K562 (cell line): ENCODE data around the gene PRMT7. TPM values are rescaled to one million over a fixed set of nuclear protein-coding genes. Genes with fewer than 3 reads are reported as not detected.

Experiments used
- ATF7 ChIP-seq: fragments of 450-650 bp; IDR thresholded peaks from 2 replicates; pipeline ENCODE4 v1.7.1; 2014; ENCODE audit warnings: mild to moderate bottlenecking, moderate library complexity
- CTBP1 ChIP-seq: fragments of 450-650 bp; IDR thresholded peaks from 2 replicates; pipeline ENCODE4 v1.6.1; 2016; ENCODE audit warnings: borderline replicate concordance
- RAD21 ChIP-seq, 2 experiments: fragments of 250-450 bp in 1 of 2; fragments of 450-650 bp in 1 of 2; sonication (Bioruptor Pico) in 1 of 2; formaldehyde crosslinking in 1 of 2; IDR thresholded peaks in 1 of 2; conservative IDR thresholded peaks in 1 of 2; 2 replicates each; pipeline versions ENCODE4 v1.4.0 to v1.8.0; 2020 to 2022; ENCODE audit warnings: mild to moderate bottlenecking in 2 of 2, moderate library complexity in 1 of 2
- STAG1 ChIP-seq: sonication (generic); formaldehyde crosslinking; IDR thresholded peaks from 2 replicates; pipeline ENCODE4 v1.5.0; 2020; ENCODE audit warnings: missing genetic modification reagents, borderline replicate concordance
- ZFP36 ChIP-seq: fragments of 150-350 bp; IDR thresholded peaks from 2 replicates; pipeline ENCODE4 v1.6.1; 2018; ENCODE audit warnings: low read length, low read depth; ENCODE audit not compliant: partially characterized antibody
- polyA plus RNA-seq, 8 experiments: library from polyadenylated mRNA; depleted of rRNA in 4 of 8; stranded (reverse) in 5 of 8; unstranded in 3 of 8; fragments of >200 nt; fragmentation: Nextera tagmentation in 2 of 8; fragmentation: Illumina TruSeq in 1 of 8; extraction: Ambion mirVana in 2 of 8; extraction: Trizol in 1 of 8; gene quantifications; 2 replicates each; pipeline versions ENCODE4 v1.2.1 to v1.2.3, GENCODE V29; 2011 to 2014; ENCODE audit warnings: inconsistent platforms in 1 of 8, missing spikeins in 1 of 8
- total RNA-seq, 7 experiments: library from RNA; depleted of rRNA in 6 of 7; stranded (reverse); fragments of >200 nt in 6 of 7; fragmentation: Illumina TruSeq in 2 of 7; extraction: Trizol in 2 of 7; gene quantifications; 2 replicates each; pipeline versions ENCODE4 v1.2.1 to v1.2.3, GENCODE V29; 2011 to 2021; ENCODE audit warnings: low replicate concordance in 1 of 7
- TF ChIP-seq, protein P1 (sequence below), 2 experiments: fragments of 450-650 bp; formaldehyde crosslinking in 1 of 2; IDR thresholded peaks; 2 replicates each; pipeline versions ENCODE4 v1.4.0 to v1.6.1; 2014 to 2020; ENCODE audit warnings: mild to moderate bottlenecking in 2 of 2, borderline replicate concordance in 1 of 2, low read depth in 1 of 2
- TF ChIP-seq, protein P2 (sequence below): fragments of 450-650 bp; conservative IDR thresholded peaks from 2 replicates; pipeline ENCODE4 v1.6.1; 2016; ENCODE audit warnings: missing genetic modification characterization, low read depth, mild to moderate bottlenecking, missing compliant biosample characterization, moderate library complexity
- TF ChIP-seq, protein P3 (sequence below): fragments of 450-650 bp; formaldehyde crosslinking; conservative IDR thresholded peaks from 2 replicates; pipeline ENCODE4 v1.4.0; 2022; ENCODE audit warnings: mild to moderate bottlenecking, missing genetic modification characterization

Gene PRMT7
- total and polyA plus RNA-seq, 9 of the 15 experiments (the other 6 are each of a cell fraction or from before 2014, with no cell fraction given): 6.4 to 88.8 (median 73.1) TPM

DNA sequence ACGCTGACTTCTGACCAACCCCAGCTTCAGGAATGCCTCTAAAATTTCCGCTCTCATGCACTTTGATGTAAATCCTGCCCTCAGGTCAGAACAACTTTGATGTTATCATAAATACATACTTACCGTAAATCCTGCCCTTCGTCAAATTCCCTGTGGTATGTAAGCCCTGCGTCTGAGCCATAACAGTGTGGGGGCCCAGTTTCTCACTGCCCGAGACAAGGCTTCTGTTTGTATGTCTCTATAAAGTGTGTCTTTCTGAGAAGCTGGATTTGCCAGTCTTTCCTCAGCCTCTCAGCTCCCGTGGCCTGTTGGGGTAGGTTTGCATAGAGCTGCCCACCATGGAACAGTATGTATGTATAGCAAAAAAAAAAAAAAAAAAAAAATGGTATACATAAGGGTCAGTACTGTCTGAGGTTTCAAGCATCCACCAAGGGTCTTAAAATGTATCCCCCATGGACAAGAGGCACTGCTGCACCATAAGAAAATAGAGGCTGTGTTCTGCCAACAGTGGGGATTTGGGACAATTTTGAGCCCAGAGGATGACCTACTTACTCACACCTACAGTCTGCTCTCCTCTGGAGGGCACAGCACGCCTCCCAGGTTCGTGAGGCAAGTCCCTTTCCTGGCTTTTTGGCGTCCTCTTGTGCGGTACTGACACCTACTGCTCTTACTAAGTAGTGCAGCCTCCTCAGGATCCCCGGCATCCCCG, 17.5 kb downstream of the PRMT7 start (continued):
- TF ChIP-seq, protein P1, sequence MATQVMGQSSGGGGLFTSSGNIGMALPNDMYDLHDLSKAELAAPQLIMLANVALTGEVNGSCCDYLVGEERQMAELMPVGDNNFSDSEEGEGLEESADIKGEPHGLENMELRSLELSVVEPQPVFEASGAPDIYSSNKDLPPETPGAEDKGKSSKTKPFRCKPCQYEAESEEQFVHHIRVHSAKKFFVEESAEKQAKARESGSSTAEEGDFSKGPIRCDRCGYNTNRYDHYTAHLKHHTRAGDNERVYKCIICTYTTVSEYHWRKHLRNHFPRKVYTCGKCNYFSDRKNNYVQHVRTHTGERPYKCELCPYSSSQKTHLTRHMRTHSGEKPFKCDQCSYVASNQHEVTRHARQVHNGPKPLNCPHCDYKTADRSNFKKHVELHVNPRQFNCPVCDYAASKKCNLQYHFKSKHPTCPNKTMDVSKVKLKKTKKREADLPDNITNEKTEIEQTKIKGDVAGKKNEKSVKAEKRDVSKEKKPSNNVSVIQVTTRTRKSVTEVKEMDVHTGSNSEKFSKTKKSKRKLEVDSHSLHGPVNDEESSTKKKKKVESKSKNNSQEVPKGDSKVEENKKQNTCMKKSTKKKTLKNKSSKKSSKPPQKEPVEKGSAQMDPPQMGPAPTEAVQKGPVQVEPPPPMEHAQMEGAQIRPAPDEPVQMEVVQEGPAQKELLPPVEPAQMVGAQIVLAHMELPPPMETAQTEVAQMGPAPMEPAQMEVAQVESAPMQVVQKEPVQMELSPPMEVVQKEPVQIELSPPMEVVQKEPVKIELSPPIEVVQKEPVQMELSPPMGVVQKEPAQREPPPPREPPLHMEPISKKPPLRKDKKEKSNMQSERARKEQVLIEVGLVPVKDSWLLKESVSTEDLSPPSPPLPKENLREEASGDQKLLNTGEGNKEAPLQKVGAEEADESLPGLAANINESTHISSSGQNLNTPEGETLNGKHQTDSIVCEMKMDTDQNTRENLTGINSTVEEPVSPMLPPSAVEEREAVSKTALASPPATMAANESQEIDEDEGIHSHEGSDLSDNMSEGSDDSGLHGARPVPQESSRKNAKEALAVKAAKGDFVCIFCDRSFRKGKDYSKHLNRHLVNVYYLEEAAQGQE (IDR thresholded peaks at IDR 0.05; ENCODE audit: borderline replicate concordance): peak; percentile 76
- TF ChIP-seq, protein P1 (CRISPR knock-in tag; IDR thresholded peaks at IDR 0.05; ENCODE audit: low read depth): no peak
- TF ChIP-seq, protein P2, sequence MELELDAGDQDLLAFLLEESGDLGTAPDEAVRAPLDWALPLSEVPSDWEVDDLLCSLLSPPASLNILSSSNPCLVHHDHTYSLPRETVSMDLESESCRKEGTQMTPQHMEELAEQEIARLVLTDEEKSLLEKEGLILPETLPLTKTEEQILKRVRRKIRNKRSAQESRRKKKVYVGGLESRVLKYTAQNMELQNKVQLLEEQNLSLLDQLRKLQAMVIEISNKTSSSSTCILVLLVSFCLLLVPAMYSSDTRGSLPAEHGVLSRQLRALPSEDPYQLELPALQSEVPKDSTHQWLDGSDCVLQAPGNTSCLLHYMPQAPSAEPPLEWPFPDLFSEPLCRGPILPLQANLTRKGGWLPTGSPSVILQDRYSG (tag): no peak
- TF ChIP-seq ZFP36 (peak; percentile 59), RAD21 (CRISPR knock-in tag; conservative IDR thresholded peaks at IDR 0.05 in 1 of 2, IDR thresholded peaks at IDR 0.05 in 1 of 2) (peak; percentile 91), STAG1 (CRISPR knock-in tag) (peak; percentile 90; the same call in 1 of the 2 replicates), CTBP1 (peak; percentile 46; the same call in 1 of the 2 replicates), ATF7 (no peak)
- TF ChIP-seq, protein P3, sequence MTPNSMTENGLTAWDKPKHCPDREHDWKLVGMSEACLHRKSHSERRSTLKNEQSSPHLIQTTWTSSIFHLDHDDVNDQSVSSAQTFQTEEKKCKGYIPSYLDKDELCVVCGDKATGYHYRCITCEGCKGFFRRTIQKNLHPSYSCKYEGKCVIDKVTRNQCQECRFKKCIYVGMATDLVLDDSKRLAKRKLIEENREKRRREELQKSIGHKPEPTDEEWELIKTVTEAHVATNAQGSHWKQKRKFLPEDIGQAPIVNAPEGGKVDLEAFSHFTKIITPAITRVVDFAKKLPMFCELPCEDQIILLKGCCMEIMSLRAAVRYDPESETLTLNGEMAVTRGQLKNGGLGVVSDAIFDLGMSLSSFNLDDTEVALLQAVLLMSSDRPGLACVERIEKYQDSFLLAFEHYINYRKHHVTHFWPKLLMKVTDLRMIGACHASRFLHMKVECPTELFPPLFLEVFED: 0 out of 2 replicates have a peak, but pooled peaks have one; percentile 57
- TF ChIP-seq, all 486 proteins: peak for 29
